Vagina (tissue), 2 donors: ENCODE results near the gene SIPA1. TPM values are rescaled to one million over a fixed set of nuclear protein-coding genes. Genes with fewer than 3 reads are reported as not detected.

Experiments used
- DNase-seq, 2 donors: peaks; one replicate each; pipeline ENCODE4 v3.0.0-alpha.2; 2017; ENCODE audit errors: extremely low spot score in 2 of 2
- H3K27ac ChIP-seq: fragments of 200-600 bp; sonication (generic); one replicate; pipeline ENCODE4 v1.5.1; 2019
- H3K27me3 ChIP-seq: fragments of 200-600 bp; sonication (generic); one replicate; pipeline ENCODE4 v1.5.1; 2019
- H3K36me3 ChIP-seq, 2 donors: fragments of 200-600 bp; sonication (generic); one replicate each; pipeline ENCODE4 v1.5.1; 2017 to 2019
- H3K4me1 ChIP-seq: fragments of 200-600 bp; sonication (generic); one replicate; pipeline ENCODE4 v1.5.1; 2019
- H3K4me3 ChIP-seq, 2 donors: fragments of 200-600 bp; sonication (generic); 1 replicate in 1 of 2; 2 replicates in 1 of 2; pipeline ENCODE4 v1.5.1; 2016 to 2019
- H3K9me3 ChIP-seq: fragments of 200-600 bp; sonication (generic); one replicate; pipeline ENCODE4 v1.5.1; 2019
- CTCF ChIP-seq, 3 experiments: fragments of 450-650 bp in 2 of 3; fragments of 200-600 bp in 1 of 3; sonication (generic) in 1 of 3; IDR thresholded peaks; one replicate each; pipeline ENCODE4 v1.5.1; 2017 to 2019; ENCODE audit warnings: antibody characterized with exemption in 3 of 3, mild to moderate bottlenecking in 2 of 3, moderate library complexity in 2 of 3
- POLR2A ChIP-seq, 2 donors: fragments of 450-650 bp; IDR thresholded peaks; one replicate each; pipeline ENCODE4 v1.6.1; 2017; ENCODE audit warnings: antibody characterized with exemption in 2 of 2, mild to moderate bottlenecking in 2 of 2, moderate library complexity in 2 of 2
- POLR2AphosphoS5 ChIP-seq, 2 donors: sonication (generic); formaldehyde crosslinking; IDR thresholded peaks; one replicate each; pipeline ENCODE4 v1.9.0; 2017; ENCODE audit warnings: antibody characterized with exemption in 2 of 2, mild to moderate bottlenecking in 2 of 2, low read depth in 1 of 2; ENCODE audit not compliant: insufficient read depth in 1 of 2
- intact Hi-C: fragments of 100-400 bp; cut with DNase I; formaldehyde crosslinking; loops from one replicate; pipeline ENCODE4 v1.15.1; 2023
- total RNA-seq: library from RNA; depleted of rRNA; stranded (reverse); fragments of >200 nt; gene quantifications from one replicate; pipeline ENCODE4 v1.2.3, GENCODE V29; 2016

SIPA1 gene, protein sequence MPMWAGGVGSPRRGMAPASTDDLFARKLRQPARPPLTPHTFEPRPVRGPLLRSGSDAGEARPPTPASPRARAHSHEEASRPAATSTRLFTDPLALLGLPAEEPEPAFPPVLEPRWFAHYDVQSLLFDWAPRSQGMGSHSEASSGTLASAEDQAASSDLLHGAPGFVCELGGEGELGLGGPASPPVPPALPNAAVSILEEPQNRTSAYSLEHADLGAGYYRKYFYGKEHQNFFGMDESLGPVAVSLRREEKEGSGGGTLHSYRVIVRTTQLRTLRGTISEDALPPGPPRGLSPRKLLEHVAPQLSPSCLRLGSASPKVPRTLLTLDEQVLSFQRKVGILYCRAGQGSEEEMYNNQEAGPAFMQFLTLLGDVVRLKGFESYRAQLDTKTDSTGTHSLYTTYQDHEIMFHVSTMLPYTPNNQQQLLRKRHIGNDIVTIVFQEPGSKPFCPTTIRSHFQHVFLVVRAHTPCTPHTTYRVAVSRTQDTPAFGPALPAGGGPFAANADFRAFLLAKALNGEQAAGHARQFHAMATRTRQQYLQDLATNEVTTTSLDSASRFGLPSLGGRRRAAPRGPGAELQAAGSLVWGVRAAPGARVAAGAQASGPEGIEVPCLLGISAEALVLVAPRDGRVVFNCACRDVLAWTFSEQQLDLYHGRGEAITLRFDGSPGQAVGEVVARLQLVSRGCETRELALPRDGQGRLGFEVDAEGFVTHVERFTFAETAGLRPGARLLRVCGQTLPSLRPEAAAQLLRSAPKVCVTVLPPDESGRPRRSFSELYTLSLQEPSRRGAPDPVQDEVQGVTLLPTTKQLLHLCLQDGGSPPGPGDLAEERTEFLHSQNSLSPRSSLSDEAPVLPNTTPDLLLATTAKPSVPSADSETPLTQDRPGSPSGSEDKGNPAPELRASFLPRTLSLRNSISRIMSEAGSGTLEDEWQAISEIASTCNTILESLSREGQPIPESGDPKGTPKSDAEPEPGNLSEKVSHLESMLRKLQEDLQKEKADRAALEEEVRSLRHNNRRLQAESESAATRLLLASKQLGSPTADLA
- 63.3 TPM for total RNA-seq

DNA sequence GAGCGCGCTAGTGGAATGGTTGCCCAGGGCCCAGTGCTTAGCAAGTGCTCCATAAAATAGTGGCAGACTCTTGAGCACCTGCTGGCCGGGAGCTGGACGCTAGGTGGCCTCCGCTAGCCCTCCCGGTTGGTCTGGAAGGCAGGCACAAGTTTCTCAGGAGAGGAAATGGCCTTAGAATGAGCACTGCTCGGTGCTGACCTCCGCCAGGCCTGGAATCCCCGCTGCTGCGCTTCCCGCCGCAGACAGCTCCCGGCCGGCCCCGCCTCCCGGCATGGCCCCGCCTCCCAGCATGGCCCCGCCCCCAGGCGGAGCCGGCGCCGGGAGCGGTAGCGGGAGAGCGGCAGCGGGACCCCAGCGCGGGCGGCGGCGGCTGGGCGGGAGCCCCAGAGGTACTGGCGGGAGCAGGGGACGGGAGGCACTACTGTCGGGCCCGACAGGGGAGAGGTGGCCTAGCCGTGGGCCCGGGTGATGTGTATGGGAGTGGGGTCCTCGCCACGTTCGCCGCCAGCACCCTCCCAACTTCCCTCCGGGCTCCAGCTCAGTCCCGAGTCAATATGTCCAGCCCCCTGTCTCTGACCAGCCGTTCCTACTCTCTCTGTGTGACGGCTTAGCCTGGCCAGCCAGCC, at the start of gene SIPA1:
SIPA1 (plus strand) TSS at position 308 of the 626 bp plus-strand sequence. CDS start 2,821 bp downstream, outside the sequence.
- no peak for DNase-seq
- TF ChIP-seq POLR2A (IDR thresholded peaks at IDR 0.05) (peak in 1 of 2 donors; percentile 76), CTCF (IDR thresholded peaks at IDR 0.05) (no peak), POLR2AphosphoS5 (IDR thresholded peaks at IDR 0.05; ENCODE audit: insufficient read depth in 1 of 2, low read depth in 1 of 2) (peak in 1 of 2 donors; percentile 71)
- Histone ChIP-seq H3K27ac (peak within 1 kb of the TSS; percentile 85), H3K4me3 (peak within 1 kb of the TSS; percentile 74 to 81), H3K36me3 (peaks cover 0 to 39% of the 10 kb centered on the region in 2 donors), H3K9me3 (no peaks in the 10 kb centered on the region), H3K27me3 (no peaks in the 10 kb centered on the region), H3K4me1 (peaks cover 46% of the 10 kb centered on the region)
- intact Hi-C loops = no loop called here

- no peak for DNase-seq
- Histone ChIP-seq H3K9me3 (no peaks in the 10 kb centered on the region), H3K27me3 (no peaks in the 10 kb centered on the region), H3K27ac (peak overlapping the region; percentile 51), H3K4me3 (no peak overlapping the region), H3K36me3 (peaks cover 0 to 17% of the 10 kb centered on the region in 2 donors), H3K4me1 (peaks cover 22% of the 10 kb centered on the region)
- TF ChIP-seq POLR2A (IDR thresholded peaks at IDR 0.05) (no peak), POLR2AphosphoS5 (IDR thresholded peaks at IDR 0.05; ENCODE audit: insufficient read depth in 1 of 2, low read depth in 1 of 2) (no peak), CTCF (IDR thresholded peaks at IDR 0.05) (peak in 1 of 3 experiments; percentile 40)
- intact Hi-C loops = no loop called here
Measured at GRCh38 chr11:65588199-65589054, 49.5 kb upstream of the SIPA1 start.

DNA sequence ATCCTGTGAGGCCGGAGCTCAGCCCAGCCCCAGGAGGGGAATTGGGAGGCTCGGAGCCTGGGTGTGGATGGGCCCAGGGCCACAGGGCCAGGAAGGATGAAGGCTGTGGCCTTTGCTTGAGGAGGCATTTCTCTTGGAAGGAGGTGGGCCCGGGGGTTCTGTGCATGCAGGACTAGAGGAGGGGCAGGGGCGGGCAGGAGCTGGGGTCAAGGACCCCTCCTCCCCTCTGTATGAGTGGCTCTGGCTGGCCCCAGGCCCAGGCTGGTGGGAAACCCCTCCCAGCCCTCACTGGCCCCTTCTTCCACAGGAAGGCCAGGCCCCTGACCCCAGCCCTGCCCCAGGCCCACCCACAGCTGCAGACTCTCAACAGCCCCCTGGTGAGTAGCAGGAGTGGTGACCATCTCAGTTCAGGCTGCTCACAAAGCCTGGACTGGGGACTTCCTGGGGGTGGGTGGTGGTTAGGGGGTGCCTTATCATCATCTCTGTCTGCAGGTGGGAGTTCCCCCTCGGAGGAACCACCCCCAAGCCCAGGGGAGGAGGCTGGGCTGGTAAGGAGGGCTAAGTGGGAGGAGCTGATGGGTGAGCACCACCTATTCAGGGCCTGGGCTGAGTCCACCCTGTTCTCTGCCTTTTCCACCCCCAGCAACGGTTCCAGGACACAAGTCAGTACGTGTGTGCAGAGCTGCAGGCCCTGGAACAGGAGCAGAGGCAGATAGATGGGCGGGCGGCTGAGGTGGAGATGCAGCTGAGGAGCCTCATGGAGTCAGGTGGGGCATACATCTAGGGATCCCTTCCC, 48.3 kb upstream of the SIPA1 start:
- intact Hi-C loops = no loop called here
- peaks cover 34% of the 10 kb centered on the region for H3K4me1 ChIP-seq
- no peaks in the 10 kb centered on the region for H3K9me3 ChIP-seq
- DNase-seq = no peak
- no peak overlapping the region for H3K27ac ChIP-seq
- peaks cover 0 to 6% of the 10 kb centered on the region in 2 donors for H3K36me3 ChIP-seq
- no peak for TF ChIP-seq POLR2A (IDR thresholded peaks at IDR 0.05)
- TF ChIP-seq CTCF (IDR thresholded peaks at IDR 0.05) = no peak
- no peak overlapping the region for H3K4me3 ChIP-seq
- H3K27me3 ChIP-seq = no peaks in the 10 kb centered on the region

DNA sequence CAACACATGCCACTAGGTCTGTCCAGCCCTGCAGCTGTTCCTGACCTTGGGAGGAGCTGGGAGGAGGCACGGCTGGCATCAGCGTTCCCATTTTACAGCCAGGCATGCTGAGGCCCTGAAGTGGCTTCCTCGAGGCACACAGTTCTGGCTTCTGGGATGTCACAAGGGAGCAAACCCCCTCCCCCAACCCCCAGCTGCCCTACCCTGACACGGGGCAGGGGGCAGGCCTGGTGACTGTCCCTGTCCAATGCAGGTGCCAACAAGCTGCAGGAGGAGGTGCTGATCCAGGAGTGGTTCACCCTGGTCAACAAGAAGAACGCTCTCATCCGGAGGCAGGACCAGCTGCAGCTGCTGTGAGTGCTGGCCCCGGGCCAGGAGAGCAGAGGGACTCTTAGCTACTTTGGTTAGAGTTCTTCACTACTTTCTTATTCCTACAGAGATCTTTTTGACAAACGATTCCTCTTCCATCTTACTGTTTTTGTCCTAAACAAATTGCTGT, 47.6 kb upstream of the SIPA1 start:
- intact Hi-C loops = no loop called here
- Histone ChIP-seq H3K4me3 (no peak overlapping the region), H3K9me3 (no peaks in the 10 kb centered on the region), H3K27me3 (no peaks in the 10 kb centered on the region), H3K4me1 (peaks cover 41% of the 10 kb centered on the region), H3K27ac (no peak overlapping the region), H3K36me3 (peaks cover 0 to 6% of the 10 kb centered on the region in 2 donors)
- no peak for DNase-seq
- TF ChIP-seq POLR2A (IDR thresholded peaks at IDR 0.05) (no peak), POLR2AphosphoS5 (IDR thresholded peaks at IDR 0.05; ENCODE audit: insufficient read depth in 1 of 2, low read depth in 1 of 2) (no peak), CTCF (IDR thresholded peaks at IDR 0.05) (no peak)
